GM12891 (cell line): Measurements from ENCODE around the gene TIGD3.

Experiments
- DNase-seq: peaks from one replicate; pipeline ENCODE4 v3.0.0; 2011; ENCODE audit warnings: low spot score; ENCODE audit not compliant: insufficient read length
- FAIRE-seq: peaks from 2 replicates; lab custom pipeline; 2011; peaks lifted over from hg19 to GRCh38; lab: Jason Lieb, UNC
- PAX5 ChIP-seq: IDR thresholded peaks from 2 replicates; pipeline ENCODE4 v1.6.1; 2011; ENCODE audit warnings: low read length, moderate library complexity, mild to moderate bottlenecking; ENCODE audit not compliant: insufficient read depth, severe bottlenecking
- POLR2A ChIP-seq: IDR thresholded peaks from 2 replicates; pipeline ENCODE4 v1.6.1; 2011; ENCODE audit warnings: low read depth, low read length, control low read depth
- POLR2AphosphoS5 ChIP-seq: IDR thresholded peaks from 2 replicates; pipeline ENCODE4 v1.6.1; 2011; ENCODE audit warnings: low read depth, low read length, control low read depth
- POU2F2 ChIP-seq: IDR thresholded peaks from 2 replicates; pipeline ENCODE4 v1.6.1; 2011; ENCODE audit warnings: low read depth, mild to moderate bottlenecking, control low read depth, low read length, moderate library complexity
- SPI1 ChIP-seq: IDR thresholded peaks from 2 replicates; pipeline ENCODE4 v1.6.1; 2011; ENCODE audit warnings: low read depth, low read length, control low read depth
- TAF1 ChIP-seq: IDR thresholded peaks from 2 replicates; pipeline ENCODE4 v1.6.1; 2011; ENCODE audit warnings: low read depth, low read length, control low read depth

The TIGD3 gene

GRCh38 chr11:65401803-65402248, 47.3 kb downstream of the TIGD3 start:
- DNase-seq (no peak), FAIRE-seq (no peak)
- TF ChIP-seq POLR2AphosphoS5 (no peak), POLR2A (no peak), PAX5 (no peak), POU2F2 (no peak), SPI1 (no peak), TAF1 (no peak)

- FAIRE-seq (no peak), DNase-seq (no peak)
- no peak for TF ChIP-seq TAF1
- no peak for TF ChIP-seq PAX5
- TF ChIP-seq POLR2A = no peak
- TF ChIP-seq POLR2AphosphoS5 = no peak
- TF ChIP-seq SPI1 = no peak
- no peak for TF ChIP-seq POU2F2
Measured at GRCh38 chr11:65402790-65403189, 48.2 kb downstream of the TIGD3 start.

- DNase-seq (no peak), FAIRE-seq (peak; percentile 92)
- TF ChIP-seq PAX5 (peak; percentile 9), SPI1 (peak; percentile 75), POU2F2 (no peak)
Measured at GRCh38 chr11:65403607-65404121, 49.1 kb downstream of the TIGD3 start.

- TF ChIP-seq POLR2A = no peak
- TF ChIP-seq PAX5 = no peak
- TF ChIP-seq SPI1 = no peak
- TF ChIP-seq TAF1 = no peak
- TF ChIP-seq POU2F2 = no peak
- no peak for TF ChIP-seq POLR2AphosphoS5
- DNase-seq (no peak), FAIRE-seq (peak; percentile 23)
Measured at GRCh38 chr11:65404210-65404609, 49.7 kb downstream of the TIGD3 start.

GRCh38 chr11:65404638-65405339, 50.2 kb downstream of the TIGD3 start:
- TF ChIP-seq POLR2AphosphoS5 = no peak
- no peak for TF ChIP-seq TAF1
- no peak for DNase-seq
- no peak for FAIRE-seq
